Upper lobe of left lung (tissue), 4 donors: ENCODE data around the gene TOR1B.

Experiments used
- CTCF ChIP-seq, 6 experiments: fragments of 450-650 bp in 4 of 6; fragments of 200-600 bp in 2 of 6; sonication (generic) in 2 of 6; IDR thresholded peaks; one replicate each; pipeline ENCODE4 v1.5.1; 2016 to 2019; ENCODE audit warnings: antibody characterized with exemption in 6 of 6
- EP300 ChIP-seq, 4 donors: sonication (generic); formaldehyde crosslinking; IDR thresholded peaks; one replicate each; pipeline ENCODE4 v1.5.1; 2017; ENCODE audit warnings: antibody characterized with exemption in 4 of 4, control low read depth in 2 of 4

- TF ChIP-seq CTCF (IDR thresholded peaks at IDR 0.05), result no peak
- no peak for TF ChIP-seq EP300 (IDR thresholded peaks at IDR 0.05)
Measured at GRCh38 chr9:129803676-129804060, 684 bp downstream of the TOR1B start.
